ENCODE data around the gene CACNG5.

DNA sequence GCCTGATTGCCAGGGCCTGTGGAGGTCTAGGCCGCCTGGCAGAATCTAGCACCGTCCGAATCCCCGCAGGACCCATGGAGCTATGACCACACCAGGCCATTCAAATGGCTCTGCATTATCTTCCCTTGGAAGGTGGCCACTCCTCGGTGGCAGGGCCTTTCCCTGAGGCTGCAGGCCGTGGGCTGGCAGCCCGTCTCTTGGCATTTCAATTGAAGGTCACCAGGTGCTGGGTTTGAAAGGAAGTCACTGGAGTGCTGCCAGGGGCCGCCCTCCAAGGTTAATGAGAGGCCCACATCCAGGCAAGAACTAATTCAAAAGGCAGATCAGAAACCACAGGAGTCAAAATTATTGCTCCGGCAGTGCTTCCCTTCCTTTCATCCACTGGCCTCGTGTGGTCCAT, 27.7 kb upstream of the CACNG5 start:
- TF ChIP-seq POLR2AphosphoS5 (IDR thresholded peaks at IDR 0.05; ENCODE audit: borderline replicate concordance, low read depth, low read length): no peak
- no peak for TF ChIP-seq EZH2 (IDR thresholded peaks at IDR 0.05)
